GM12878 (cell line): ENCODE results near the gene AANAT. TPM values are rescaled to one million over a fixed set of nuclear protein-coding genes. Genes with fewer than 3 reads are reported as not detected.

ENCODE experiments used
- ATAC-seq: fragments of 200-7000 bp; cut with Tn5 transposase; 3 replicates; pipeline ENCODE4 v1.9.1; 2020; ENCODE audit warnings: mild to moderate bottlenecking, moderate library complexity
- BruUV-seq: library from RNA; stranded (reverse); fragments of 400-500 nt; replicated peaks from 2 replicates; lab custom pipeline; 2021; lab: Mats Ljungman, UMichigan
- CTCF ChIA-PET: fragments of 300-600 bp; sonication (Branson Sonifier 250); formaldehyde crosslinking; extraction: SDS; loops from one replicate; lab custom pipeline; 2021; ENCODE audit warnings: inconsistent platforms; lab: Yijun Ruan, JAX
- POLR2A ChIA-PET: fragments of 350-600 bp; formaldehyde crosslinking; extraction: SDS; loops from one replicate; lab custom pipeline; 2021; ENCODE audit warnings: inconsistent platforms; lab: Charles Lee
- RAD21 ChIA-PET: fragments of 300-600 bp; sonication (Branson Sonifier 250); formaldehyde crosslinking; loops from one replicate; lab custom pipeline; 2023; ENCODE audit warnings: antibody characterized with exemption; ENCODE audit not compliant: unreplicated experiment; lab: Charles Lee
- SMC1A ChIA-PET: fragments of 300-600 bp; sonication (Branson Sonifier 250); formaldehyde crosslinking; loops from one replicate; lab custom pipeline; 2023; ENCODE audit not compliant: unreplicated experiment, uncharacterized antibody; lab: Charles Lee
- DNase-seq: peaks from one replicate; pipeline ENCODE4 v3.0.0-alpha.2; 2011; ENCODE audit warnings: low read depth, low spot score
- FAIRE-seq: peaks from 3 replicates; lab custom pipeline; 2011; peaks lifted over from hg19 to GRCh38; lab: Jason Lieb, UNC
- H2AFZ ChIP-seq: 2 replicates; pipeline ENCODE4 v1.6.0; 2011; ENCODE audit warnings: low read depth, low read length, control low read depth; ENCODE audit not compliant: control insufficient read depth
- H3K27ac ChIP-seq: 2 replicates; pipeline ENCODE4 v1.5.1; 2011; ENCODE audit warnings: control low read depth; ENCODE audit not compliant: control insufficient read depth, insufficient read depth
- H3K27me3 ChIP-seq, 2 experiments: replicated peaks in 1 of 2; 2 replicates each; pipeline versions ENCODE4 v1.6.0 to v1.6.1; 2011; ENCODE audit warnings: low read length in 1 of 2; ENCODE audit not compliant: control insufficient read depth in 2 of 2, insufficient read depth in 2 of 2
- H3K36me3 ChIP-seq, 2 experiments: 2 replicates each; pipeline ENCODE4 v1.5.1; 2011; ENCODE audit warnings: low read length in 1 of 2; ENCODE audit not compliant: control insufficient read depth in 2 of 2, insufficient read depth in 2 of 2
- H3K4me1 ChIP-seq: 2 replicates; pipeline ENCODE4 v1.6.1; 2011; ENCODE audit warnings: mild to moderate bottlenecking, low read length, moderate library complexity, mixed read lengths; ENCODE audit not compliant: control insufficient read depth, insufficient read depth
- H3K4me2 ChIP-seq: 2 replicates; pipeline ENCODE4 v1.6.0; 2011; ENCODE audit warnings: control low read depth; ENCODE audit not compliant: control insufficient read depth, insufficient read depth
- H3K4me3 ChIP-seq: fragments of 200-600 bp; sonication (generic); 2 replicates; pipeline ENCODE4 v1.5.1; 2016
- H3K79me2 ChIP-seq: 2 replicates; pipeline ENCODE4 v1.6.0; 2011; ENCODE audit warnings: low read length; ENCODE audit not compliant: control insufficient read depth, insufficient read depth
- H3K9ac ChIP-seq: 2 replicates; pipeline ENCODE4 v1.8.0; 2011; ENCODE audit warnings: low read length, control low read depth, mixed read lengths; ENCODE audit not compliant: control insufficient read depth, insufficient read depth
- H3K9me3 ChIP-seq: replicated peaks from 3 replicates; pipeline ENCODE4 v1.5.1; 2011; ENCODE audit warnings: mild to moderate bottlenecking, low read length; ENCODE audit not compliant: control insufficient read depth, insufficient read depth
- H4K20me1 ChIP-seq: 2 replicates; pipeline ENCODE4 v1.6.0; 2011; ENCODE audit not compliant: control insufficient read depth, insufficient read depth
- CUX1 ChIP-seq: IDR thresholded peaks from 2 replicates; pipeline ENCODE4 v1.6.1; 2012; ENCODE audit warnings: improper control_type of control experiment, low read depth, low read length; ENCODE audit not compliant: insufficient replicate concordance
- GABPA ChIP-seq: IDR thresholded peaks from 2 replicates; pipeline ENCODE4 v1.6.1; 2014; ENCODE audit warnings: antibody characterized with exemption, low read depth, mild to moderate bottlenecking, inconsistent platforms
- KAT2A ChIP-seq: conservative IDR thresholded peaks from 2 replicates; pipeline ENCODE4 v1.6.1; 2011; ENCODE audit warnings: low read depth, low read length; ENCODE audit not compliant: control insufficient read depth
- NR2C1 ChIP-seq: fragments of 450-650 bp; IDR thresholded peaks from 2 replicates; pipeline ENCODE4 v1.6.1; 2017; ENCODE audit warnings: antibody characterized with exemption, mild to moderate bottlenecking, moderate library complexity
- POLR2AphosphoS2 ChIP-seq: IDR thresholded peaks from 2 replicates; pipeline ENCODE4 v1.6.1; 2011; ENCODE audit warnings: low read depth, mild to moderate bottlenecking, low read length, improper control_type of control experiment, moderate library complexity
- TAF1 ChIP-seq: IDR thresholded peaks from 2 replicates; pipeline ENCODE4 v1.6.1; 2011; ENCODE audit warnings: mild to moderate bottlenecking, low read depth, low read length, borderline replicate concordance
- WGBS: methylation state at CpG from one replicate; pipeline ENCODE4 v1.1.6; 2016; ENCODE audit warnings: low lambda C conversion rate; ENCODE audit not compliant: insufficient replicate concordance, insufficient coverage; ENCODE audit errors: missing lambda C conversion rate; 5-methylcytosine and 5-hydroxymethylcytosine counted together
- in situ Hi-C: fragments of 300-500 bp; cut with MboI; formaldehyde crosslinking; loops from 9 replicates; pipeline ENCODE4 v1.14.3; 2018; ENCODE audit warnings: mixed read lengths
- intact Hi-C: fragments of 100-400 bp; cut with micrococcal nuclease; formaldehyde crosslinking; loops from one replicate; pipeline ENCODE4 v1.14.2; 2022; ENCODE audit not compliant: unreplicated experiment
- polyA plus RNA-seq, 11 experiments: library from polyadenylated mRNA; depleted of rRNA in 4 of 11; unstranded in 6 of 11; stranded (reverse) in 5 of 11; fragments of >200 nt; fragmentation: Nextera tagmentation in 4 of 11; fragmentation: Illumina TruSeq in 1 of 11; extraction: Ambion mirVana in 4 of 11; extraction: Trizol in 1 of 11; gene quantifications; 1 replicate in 1 of 11; 2 replicates in 10 of 11; pipeline versions ENCODE4 v1.2.1 to v1.2.3, GENCODE V29; 2011 to 2016; ENCODE audit warnings: inconsistent platforms in 2 of 11, missing spikeins in 2 of 11, low read depth in 1 of 11
- total RNA-seq, 4 experiments: library from RNA; depleted of rRNA in 3 of 4; stranded (reverse); fragments of >200 nt in 3 of 4; fragmentation: Illumina TruSeq in 1 of 4; extraction: Trizol in 1 of 4; gene quantifications; 2 replicates each; pipeline versions ENCODE4 v1.2.1 to v1.2.3, GENCODE V29; 2013 to 2021
- TF ChIP-seq, protein P1 (sequence below): IDR thresholded peaks from 2 replicates; pipeline ENCODE4 v1.6.1; 2012; ENCODE audit warnings: low read depth, low read length, improper control_type of control experiment

The AANAT gene
- total and polyA plus RNA-seq, 10 of the 15 experiments (the other 5 are each of a cell fraction or from before 2014, with no cell fraction given) = 0.23 TPM; not detected in 9

- H2AFZ ChIP-seq = no peak overlapping the region
- no peak overlapping the region for H3K4me2 ChIP-seq
- H3K36me3 ChIP-seq = peaks cover 6 to 13% of the 10 kb centered on the region in 2 experiments; a peak in 3 of 4 replicates
- ATAC-seq (no peak), FAIRE-seq (no peak), DNase-seq (no peak)
- H3K4me1 ChIP-seq = no peaks in the 10 kb centered on the region
- H3K9ac ChIP-seq = no peak overlapping the region
- TF ChIP-seq GABPA (no peak), NR2C1 (no peak), CUX1 (no peak), POLR2AphosphoS2 (no peak), KAT2A (no peak), TAF1 (no peak)
- TF ChIP-seq, protein P1, sequence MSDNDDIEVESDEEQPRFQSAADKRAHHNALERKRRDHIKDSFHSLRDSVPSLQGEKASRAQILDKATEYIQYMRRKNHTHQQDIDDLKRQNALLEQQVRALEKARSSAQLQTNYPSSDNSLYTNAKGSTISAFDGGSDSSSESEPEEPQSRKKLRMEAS = no peak
- ChIA-PET RAD21 (interaction anchor here (1.0 to 1.8 kb wide), 3 partner anchors 18 to 37 kb away, joined by 4 to 8 read pairs (median 5); no protein-coding TSS in a partner anchor), CTCF (interaction anchor here (2.5 kb wide), 1 partner anchor 29 kb away, joined by 9 read pairs; no protein-coding TSS in a partner anchor), SMC1A (no interaction called here), POLR2A (interaction anchor here (1.0 kb wide), 1 partner anchor 19 kb away, joined by 3 read pairs; no protein-coding TSS in a partner anchor)
- no peaks in the 10 kb centered on the region for H3K79me2 ChIP-seq
- no peaks in the 10 kb centered on the region for H4K20me1 ChIP-seq
- WGBS = 88% methylated on average over 14 of the region's 14 CpGs
- no TSS peak for BruUV-seq
- no peaks in the 10 kb centered on the region for H3K27me3 ChIP-seq
- no peak overlapping the region for H3K27ac ChIP-seq
- in situ Hi-C loops = no loop called here
- intact Hi-C loops = no loop called here
- H3K4me3 ChIP-seq = no peak overlapping the region
- no peaks in the 10 kb centered on the region for H3K9me3 ChIP-seq
These were observed 6.8 kb downstream of the AANAT start for GRCh38 chr17:76474238-76474637.
